Parathyroid adenoma (tissue), 2 donors: ENCODE measurements around the gene LIMS2.

Source experiments
- H2AFZ ChIP-seq: fragments of 300-600 bp; sonication (generic); one replicate; pipeline ENCODE4 v1.7.0; 2017; ENCODE audit warnings: antibody characterized with exemption, mild to moderate bottlenecking
- H3K27ac ChIP-seq: fragments of 300-600 bp; sonication (generic); one replicate; pipeline ENCODE4 v1.7.0; 2017
- H3K27me3 ChIP-seq: fragments of 300-600 bp; sonication (generic); one replicate; pipeline ENCODE4 v1.7.0; 2017; ENCODE audit warnings: low read length; ENCODE audit not compliant: control insufficient read depth, insufficient read depth
- H3K36me3 ChIP-seq: fragments of 300-600 bp; sonication (generic); one replicate; pipeline ENCODE4 v1.7.0; 2017; ENCODE audit warnings: low read length; ENCODE audit not compliant: control insufficient read depth, insufficient read depth
- H3K4me1 ChIP-seq: fragments of 300-600 bp; sonication (generic); one replicate; pipeline ENCODE4 v1.7.0; 2017; ENCODE audit warnings: control low read depth
- H3K4me2 ChIP-seq: fragments of 300-600 bp; sonication (generic); one replicate; pipeline ENCODE4 v1.7.0; 2017; ENCODE audit warnings: low read length
- H3K4me3 ChIP-seq: fragments of 300-600 bp; sonication (generic); one replicate; pipeline ENCODE4 v1.7.0; 2017; ENCODE audit warnings: low read depth, low read length
- H3K79me2 ChIP-seq: fragments of 300-600 bp; sonication (generic); one replicate; pipeline ENCODE4 v1.7.0; 2017; ENCODE audit warnings: control low read depth
- H3K9ac ChIP-seq: fragments of 300-600 bp; sonication (generic); one replicate; pipeline ENCODE4 v1.7.0; 2017; ENCODE audit warnings: mild to moderate bottlenecking
- H3K9me3 ChIP-seq: fragments of 300-600 bp; sonication (generic); one replicate; pipeline ENCODE4 v1.7.0; 2017; ENCODE audit warnings: low read length; ENCODE audit not compliant: control insufficient read depth
- CTCF ChIP-seq: fragments of 300-600 bp; sonication (generic); IDR thresholded peaks from one replicate; pipeline ENCODE4 v1.7.0; 2017; ENCODE audit warnings: antibody characterized with exemption, mild to moderate bottlenecking
- donor health status: primary hyperparathyroidism.

The LIMS2 gene

DNA sequence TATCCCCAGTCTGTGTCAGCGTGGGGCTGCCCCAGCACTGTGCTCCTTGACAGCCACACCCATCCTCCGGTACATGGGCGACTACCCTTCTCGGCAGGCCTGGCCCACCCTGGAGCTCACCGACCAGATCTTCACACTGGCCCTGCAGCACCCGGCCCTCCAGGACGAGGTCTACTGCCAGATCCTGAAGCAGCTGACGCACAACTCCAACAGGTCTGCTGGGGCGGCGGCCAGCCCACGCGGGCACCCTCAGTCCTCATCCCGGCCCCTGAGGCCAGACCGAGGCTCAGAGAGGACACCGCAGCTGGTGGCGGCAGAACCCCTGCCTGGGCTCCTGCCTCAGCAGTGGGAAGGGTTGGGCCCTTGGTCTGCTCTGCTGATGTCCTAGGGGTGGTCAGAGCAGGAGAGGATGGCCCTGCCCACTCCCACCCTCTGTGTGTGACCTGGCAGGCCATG is 43.8 kb downstream of the LIMS2 start:
- no peaks in the 10 kb centered on the region for H3K9me3 ChIP-seq
- H3K4me1 ChIP-seq, result no peaks in the 10 kb centered on the region
- H3K36me3 ChIP-seq, result no peaks in the 10 kb centered on the region
- no peak overlapping the region for H3K27ac ChIP-seq
- H3K4me2 ChIP-seq, result no peak overlapping the region
- no peaks in the 10 kb centered on the region for H3K79me2 ChIP-seq
- H3K27me3 ChIP-seq, result no peaks in the 10 kb centered on the region
- no peak overlapping the region for H3K9ac ChIP-seq
- H3K4me3 ChIP-seq, result no peak overlapping the region
- H2AFZ ChIP-seq, result no peak overlapping the region
- no peak for TF ChIP-seq CTCF

DNA sequence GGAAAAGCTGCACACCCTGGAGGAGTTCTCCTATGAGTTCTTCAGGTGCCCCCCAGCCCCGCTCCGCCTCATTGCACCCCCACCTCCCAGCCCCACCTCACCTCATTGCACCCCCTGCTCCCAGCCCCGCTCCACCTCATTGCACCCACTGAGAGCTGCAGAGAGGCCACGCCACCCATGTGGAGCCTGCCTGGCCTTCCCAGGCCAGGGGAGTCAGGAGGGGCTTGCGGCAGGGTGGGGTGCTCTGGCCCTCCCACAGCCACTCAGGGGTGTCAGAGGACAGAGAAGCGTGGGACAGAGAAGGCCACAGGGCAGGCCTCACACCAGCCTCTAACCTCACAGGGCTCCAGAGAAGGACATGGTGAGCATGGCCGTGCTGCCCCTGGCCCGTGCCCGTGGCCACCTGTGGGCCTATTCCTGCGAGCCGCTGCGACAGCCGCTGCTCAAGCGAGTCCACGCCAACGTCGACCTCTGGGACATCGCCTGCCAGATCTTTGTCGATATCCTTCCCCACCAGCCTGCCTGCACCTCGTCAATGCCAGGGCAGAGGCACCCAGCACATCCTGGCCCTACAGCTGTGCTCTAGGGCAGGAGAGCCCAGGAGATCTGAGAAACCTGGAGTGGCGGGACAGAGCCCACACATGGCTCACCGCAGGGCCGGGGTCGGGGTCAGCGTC is 44.3 kb downstream of the LIMS2 start:
- Histone ChIP-seq H3K9ac (no peak overlapping the region), H3K36me3 (no peaks in the 10 kb centered on the region), H3K27ac (no peak overlapping the region), H3K4me3 (no peak overlapping the region), H3K9me3 (no peaks in the 10 kb centered on the region), H2AFZ (no peak overlapping the region), H3K4me2 (no peak overlapping the region), H3K27me3 (no peaks in the 10 kb centered on the region), H3K4me1 (no peaks in the 10 kb centered on the region), H3K79me2 (no peaks in the 10 kb centered on the region)
- no peak for TF ChIP-seq CTCF

DNA sequence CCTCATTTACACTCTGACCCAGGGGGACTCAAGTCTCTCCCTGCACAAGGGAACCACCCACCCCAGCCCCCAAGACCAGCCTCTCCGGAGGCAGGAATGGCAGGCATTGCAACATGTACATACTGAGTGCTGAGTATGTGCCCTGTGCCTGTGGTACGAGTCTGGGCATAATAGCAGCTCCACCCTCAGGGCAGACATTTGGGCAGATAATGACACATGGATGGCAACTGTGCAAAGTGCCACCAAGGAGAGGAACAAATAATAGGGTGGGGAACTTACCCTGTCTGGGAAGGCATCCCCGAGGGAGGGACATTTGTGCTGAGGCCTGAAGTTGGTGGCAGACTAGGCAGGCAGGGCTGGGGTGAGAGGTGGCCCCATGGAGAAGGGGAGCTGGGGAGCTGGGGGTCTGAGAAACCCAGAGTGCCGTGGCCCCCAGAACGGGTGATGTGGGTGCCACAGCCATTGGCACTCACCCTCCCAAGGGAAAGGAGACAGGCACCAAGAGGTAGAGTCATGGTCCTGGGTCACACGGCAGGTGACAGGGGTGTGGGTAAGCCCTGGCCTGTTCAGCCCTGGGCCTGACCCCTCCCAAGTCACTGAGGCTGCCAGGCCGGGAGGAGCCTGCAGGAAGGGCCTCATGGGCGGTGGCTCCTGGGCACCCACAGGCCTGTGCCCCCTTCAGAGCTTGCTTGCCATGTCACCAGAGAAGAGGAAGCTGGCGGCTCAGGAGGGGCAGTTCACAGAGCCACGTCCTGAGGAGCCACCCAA is 45.0 kb downstream of the LIMS2 start:
- Histone ChIP-seq H3K79me2 (no peaks in the 10 kb centered on the region), H3K36me3 (no peaks in the 10 kb centered on the region), H2AFZ (no peak overlapping the region), H3K4me3 (no peak overlapping the region), H3K4me2 (no peak overlapping the region), H3K27ac (no peak overlapping the region), H3K9ac (no peak overlapping the region), H3K9me3 (no peaks in the 10 kb centered on the region), H3K4me1 (no peaks in the 10 kb centered on the region), H3K27me3 (no peaks in the 10 kb centered on the region)
- no peak for TF ChIP-seq CTCF

DNA sequence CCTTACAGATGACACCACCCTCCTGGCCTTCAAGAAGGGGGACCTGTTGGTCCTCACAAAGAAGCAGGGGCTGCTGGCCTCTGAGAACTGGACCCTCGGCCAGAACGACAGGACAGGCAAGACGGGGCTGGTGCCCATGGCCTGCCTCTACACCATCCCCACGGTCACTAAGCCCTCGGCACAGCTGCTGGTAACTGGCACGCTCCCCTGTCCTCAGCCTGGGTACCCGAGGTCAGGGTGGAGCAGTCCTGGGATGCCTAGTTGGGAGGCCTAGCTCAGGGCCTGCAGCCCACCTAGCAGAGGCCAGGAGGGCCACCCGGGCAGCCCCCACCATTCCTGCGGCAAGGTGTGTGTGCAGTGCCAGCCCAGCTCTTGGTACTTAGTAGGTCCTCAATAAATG is 45.7 kb downstream of the LIMS2 start:
- no peak overlapping the region for H3K4me3 ChIP-seq
- no peaks in the 10 kb centered on the region for H3K9me3 ChIP-seq
- no peak overlapping the region for H2AFZ ChIP-seq
- H3K36me3 ChIP-seq, result no peaks in the 10 kb centered on the region
- H3K79me2 ChIP-seq, result no peaks in the 10 kb centered on the region
- no peak overlapping the region for H3K4me2 ChIP-seq
- no peak overlapping the region for H3K27ac ChIP-seq
- no peak for TF ChIP-seq CTCF
- H3K4me1 ChIP-seq, result no peaks in the 10 kb centered on the region
- no peaks in the 10 kb centered on the region for H3K27me3 ChIP-seq
- no peak overlapping the region for H3K9ac ChIP-seq
